OCI-LY3 (cell line): ENCODE data around the gene RHOJ.

Experiments
- H2AFZ ChIP-seq: fragments of 200-600, 300-600 bp; shearing (Covaris generic); 2 replicates; pipeline ENCODE4 v1.6.0; 2014; ENCODE audit warnings: antibody characterized with exemption, low read depth, low read length
- H3K27ac ChIP-seq: fragments of 200-600, 300-600 bp; sonication (generic); 2 replicates; pipeline ENCODE4 v1.5.1; 2014; ENCODE audit warnings: mild to moderate bottlenecking, low read length, moderate library complexity, mixed read lengths
- H3K27me3 ChIP-seq: fragments of 200-600, 300-600 bp; sonication (generic); 2 replicates; pipeline ENCODE4 v1.6.1; 2014; ENCODE audit warnings: low read depth, low read length, mixed read lengths
- H3K36me3 ChIP-seq: fragments of 200-600, 300-600 bp; sonication (generic); replicated peaks from 2 replicates; pipeline ENCODE3; 2014; ENCODE audit warnings: low read depth, low read length, mixed read lengths
- H3K4me1 ChIP-seq: fragments of 300-600, 200-600 bp; sonication (generic); 2 replicates; pipeline ENCODE4 v1.6.1; 2014; ENCODE audit warnings: low read length, mixed read lengths
- H3K4me2 ChIP-seq: fragments of 200-600, 300-600 bp; sonication (generic); 2 replicates; pipeline ENCODE4 v1.6.1; 2014; ENCODE audit warnings: low read length, mixed read lengths
- H3K4me3 ChIP-seq: fragments of 300-600, 200-600 bp; sonication (generic); 2 replicates; pipeline ENCODE4 v1.5.1; 2014; ENCODE audit warnings: antibody characterized with exemption, mild to moderate bottlenecking, low read length, moderate library complexity
- H3K79me2 ChIP-seq: fragments of 300-600, 200-600 bp; shearing (Covaris generic); 2 replicates; pipeline ENCODE4 v1.6.1; 2014; ENCODE audit warnings: mild to moderate bottlenecking, low read length, mixed read lengths
- H3K9ac ChIP-seq: fragments of 300-600, 200-600 bp; shearing (Covaris generic); 2 replicates; pipeline ENCODE4 v1.6.0; 2014; ENCODE audit warnings: mild to moderate bottlenecking, low read length, moderate library complexity
- H3K9me3 ChIP-seq: fragments of 200-600, 300-600 bp; shearing (Covaris generic); 2 replicates; pipeline ENCODE4 v1.6.1; 2014; ENCODE audit warnings: low read length, mixed read lengths; ENCODE audit not compliant: insufficient read depth
- H4K20me1 ChIP-seq: fragments of 200-600, 300-600 bp; sonication (generic); 2 replicates; pipeline ENCODE4 v1.6.1; 2016; ENCODE audit warnings: low read length, mixed read lengths; ENCODE audit not compliant: insufficient read depth
- CTCF ChIP-seq: fragments of 200-600, 300-600 bp; sonication (generic); IDR thresholded peaks from 2 replicates; pipeline ENCODE4 v1.5.1; 2014; ENCODE audit warnings: antibody characterized with exemption, low read length, low read depth
- EZH2phosphoT487 ChIP-seq: fragments of 200-600 bp; shearing (Covaris generic); IDR thresholded peaks from 2 replicates; pipeline ENCODE4 v1.6.1; 2018; ENCODE audit warnings: antibody characterized with exemption, mixed run types, low read depth

The RHOJ gene

GRCh38 chr14:63223596-63223995, 19.4 kb downstream of the RHOJ start:
- Histone ChIP-seq H3K36me3 (no peaks in the 10 kb centered on the region), H4K20me1 (no peaks in the 10 kb centered on the region), H3K4me1 (no peaks in the 10 kb centered on the region), H3K4me2 (no peak overlapping the region), H2AFZ (no peak overlapping the region), H3K9me3 (no peaks in the 10 kb centered on the region), H3K27ac (no peak overlapping the region), H3K4me3 (no peak overlapping the region), H3K79me2 (no peaks in the 10 kb centered on the region), H3K9ac (no peak overlapping the region), H3K27me3 (0 out of 2 replicates have a peak, but pooled peaks cover 2% of the 10 kb centered on the region)
- TF ChIP-seq CTCF (no peak), EZH2phosphoT487 (no peak)

DNA sequence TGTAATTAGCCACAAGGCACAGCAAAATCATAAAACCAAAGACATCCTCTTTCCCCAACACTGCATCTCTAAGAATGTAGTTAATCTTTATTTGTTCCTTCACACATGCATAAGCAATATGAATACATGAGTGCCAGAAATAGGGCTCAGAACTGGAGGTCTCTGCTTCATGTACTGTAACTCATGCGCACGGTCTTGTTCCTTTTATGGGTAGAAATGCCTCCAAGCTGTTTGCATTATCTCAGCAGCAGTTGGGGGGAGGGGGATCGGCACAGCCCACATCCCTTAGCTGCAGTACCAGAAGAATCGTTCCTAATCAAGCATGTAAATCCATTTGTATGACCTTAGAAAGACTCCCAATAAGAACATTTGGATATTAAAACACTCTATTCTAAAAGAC, 20.0 kb downstream of the RHOJ start:
- Histone ChIP-seq H3K4me3 (no peak overlapping the region), H4K20me1 (no peaks in the 10 kb centered on the region), H3K9ac (no peak overlapping the region)

GRCh38 chr14:63228217-63228616, 24.0 kb downstream of the RHOJ start:
- Histone ChIP-seq H3K4me1 (no peaks in the 10 kb centered on the region), H3K79me2 (no peaks in the 10 kb centered on the region), H3K27ac (no peak overlapping the region), H3K27me3 (no peaks in the 10 kb centered on the region), H3K36me3 (no peaks in the 10 kb centered on the region), H3K4me2 (no peak overlapping the region), H3K4me3 (no peak overlapping the region), H3K9ac (no peak overlapping the region), H3K9me3 (no peaks in the 10 kb centered on the region), H2AFZ (no peak overlapping the region), H4K20me1 (no peaks in the 10 kb centered on the region)
- TF ChIP-seq CTCF, result no peak
- no peak for TF ChIP-seq EZH2phosphoT487

More for the DNA sequence above, 20.0 kb downstream of the RHOJ start:
- Histone ChIP-seq H3K36me3 (no peaks in the 10 kb centered on the region), H3K27ac (no peak overlapping the region), H3K4me2 (no peak overlapping the region), H3K9me3 (no peaks in the 10 kb centered on the region), H3K79me2 (no peaks in the 10 kb centered on the region), H3K4me1 (no peaks in the 10 kb centered on the region), H3K27me3 (no peaks in the 10 kb centered on the region), H2AFZ (no peak overlapping the region)
- TF ChIP-seq CTCF (no peak), EZH2phosphoT487 (no peak)

- H4K20me1 ChIP-seq, result no peaks in the 10 kb centered on the region
- H3K27me3 ChIP-seq, result 0 out of 2 replicates have a peak, but pooled peaks cover 3% of the 10 kb centered on the region
- no peaks in the 10 kb centered on the region for H3K36me3 ChIP-seq
- H3K27ac ChIP-seq, result no peak overlapping the region
- H3K4me3 ChIP-seq, result no peak overlapping the region
- TF ChIP-seq EZH2phosphoT487 (no peak), CTCF (no peak)
- no peaks in the 10 kb centered on the region for H3K79me2 ChIP-seq
- H3K4me2 ChIP-seq, result no peak overlapping the region
- H3K4me1 ChIP-seq, result no peaks in the 10 kb centered on the region
- no peak overlapping the region for H2AFZ ChIP-seq
- no peak overlapping the region for H3K9ac ChIP-seq
- no peaks in the 10 kb centered on the region for H3K9me3 ChIP-seq
Observed at GRCh38 chr14:63229330-63230059, 25.3 kb downstream of the RHOJ start.
